IMR-90 (cell line): Measurements from ENCODE around the gene DMXL2. TPM values are rescaled to one million over a fixed set of nuclear protein-coding genes. Genes with fewer than 3 reads are reported as not detected.

Experiments
- ATAC-seq: fragments of 200-7000 bp; cut with Tn5 transposase; 2 replicates; pipeline ENCODE4 v1.9.1; 2020; ENCODE audit warnings: low read depth, mild to moderate bottlenecking, moderate library complexity
- BruUV-seq: library from RNA; stranded (reverse); fragments of 400-500 nt; replicated peaks from 2 replicates; lab custom pipeline; 2021; lab: Mats Ljungman, UMichigan
- CTCF ChIA-PET: fragments of 300-600 bp; formaldehyde crosslinking; extraction: SDS; loops from one replicate; lab custom pipeline; 2021; ENCODE audit warnings: antibody characterized with exemption; lab: Yijun Ruan, JAX
- POLR2A ChIA-PET: fragments of 300-600 bp; sonication (Branson Sonifier 250); formaldehyde crosslinking; loops from one replicate; lab custom pipeline; 2022; ENCODE audit warnings: antibody characterized with exemption; ENCODE audit not compliant: unreplicated experiment; lab: Charles Lee
- DNase-seq: peaks from one replicate; pipeline ENCODE4 v3.0.0; 2013
- H2AFZ ChIP-seq: replicated peaks from 2 replicates; pipeline ENCODE3; 2013; ENCODE audit warnings: low read length, mild to moderate bottlenecking; ENCODE audit not compliant: poor library complexity
- H2AK5ac ChIP-seq: 2 replicates; pipeline ENCODE4 v1.6.1; 2013; ENCODE audit warnings: low read depth, low read length, inconsistent platforms
- H2AK9ac ChIP-seq: replicated peaks from 2 replicates; pipeline ENCODE3; 2013; ENCODE audit warnings: mild to moderate bottlenecking, low read depth, low read length, moderate library complexity; ENCODE audit not compliant: poor library complexity
- H2BK120ac ChIP-seq: 2 replicates; pipeline ENCODE4 v1.6.1; 2013; ENCODE audit warnings: low read depth, low read length, inconsistent platforms
- H2BK15ac ChIP-seq: 3 replicates; pipeline ENCODE4 v1.6.1; 2013; ENCODE audit warnings: low read depth, low read length, inconsistent platforms
- H2BK20ac ChIP-seq: 2 replicates; pipeline ENCODE4 v1.6.1; 2013; ENCODE audit warnings: low read depth, mild to moderate bottlenecking, inconsistent platforms, low read length, moderate library complexity
- H2BK5ac ChIP-seq: 2 replicates; pipeline ENCODE4 v1.6.1; 2013; ENCODE audit warnings: mild to moderate bottlenecking, low read depth, low read length, inconsistent platforms; ENCODE audit not compliant: poor library complexity, severe bottlenecking
- H3K14ac ChIP-seq: replicated peaks from 2 replicates; pipeline ENCODE4 v1.6.1; 2013; ENCODE audit warnings: low read depth, low read length, inconsistent platforms
- H3K18ac ChIP-seq: 2 replicates; pipeline ENCODE4 v1.6.1; 2013; ENCODE audit warnings: low read depth, low read length, control low read depth
- H3K23ac ChIP-seq: 2 replicates; pipeline ENCODE4 v1.6.1; 2013; ENCODE audit warnings: low read depth, low read length, inconsistent platforms
- H3K27ac ChIP-seq: 2 replicates; pipeline ENCODE4 v1.5.1; 2013; ENCODE audit warnings: mild to moderate bottlenecking, control low read depth, low read length; ENCODE audit not compliant: insufficient read depth
- H3K27me3 ChIP-seq: 2 replicates; pipeline ENCODE4 v1.6.1; 2013; ENCODE audit warnings: low read length; ENCODE audit not compliant: control insufficient read depth, insufficient read depth
- H3K36me3 ChIP-seq: 2 replicates; pipeline ENCODE4 v1.6.1; 2013; ENCODE audit warnings: low read length, mixed read lengths; ENCODE audit not compliant: control insufficient read depth, insufficient read depth
- H3K4ac ChIP-seq: 2 replicates; pipeline ENCODE4 v1.6.1; 2013; ENCODE audit warnings: low read depth, low read length, inconsistent platforms
- H3K4me1 ChIP-seq: 2 replicates; pipeline ENCODE4 v1.6.1; 2013; ENCODE audit warnings: low read length, mixed read lengths; ENCODE audit not compliant: control insufficient read depth, insufficient read depth
- H3K4me2 ChIP-seq: 2 replicates; pipeline ENCODE4 v1.6.1; 2013; ENCODE audit warnings: low read depth, mild to moderate bottlenecking, control low read depth, low read length, moderate library complexity
- H3K4me3 ChIP-seq: 2 replicates; pipeline ENCODE4 v1.5.1; 2013; ENCODE audit warnings: low read depth, mild to moderate bottlenecking, control low read depth, low read length, moderate library complexity; ENCODE audit not compliant: insufficient read depth
- H3K56ac ChIP-seq: 2 replicates; pipeline ENCODE4 v1.6.1; 2013; ENCODE audit warnings: low read length, inconsistent platforms; ENCODE audit not compliant: insufficient read depth; ENCODE audit errors: extremely low read depth
- H3K79me1 ChIP-seq, 2 experiments: 2 replicates each; pipeline ENCODE4 v1.6.1; 2013; ENCODE audit warnings: low read length in 2 of 2, inconsistent platforms in 1 of 2, low read depth in 1 of 2
- H3K9ac ChIP-seq: 2 replicates; pipeline ENCODE4 v1.6.1; 2013; ENCODE audit warnings: low read depth, low read length, control low read depth
- H3K9me1 ChIP-seq: 2 replicates; pipeline ENCODE4 v1.6.1; 2013; ENCODE audit warnings: low read length, inconsistent platforms; ENCODE audit not compliant: insufficient read depth
- H3K9me3 ChIP-seq: 2 replicates; pipeline ENCODE4 v1.6.1; 2013; ENCODE audit warnings: low read length; ENCODE audit not compliant: control insufficient read depth, insufficient read depth
- H4K20me1 ChIP-seq: 2 replicates; pipeline ENCODE4 v1.6.1; 2013; ENCODE audit warnings: low read length, inconsistent platforms; ENCODE audit not compliant: insufficient read depth
- H4K5ac ChIP-seq: 2 replicates; pipeline ENCODE4 v1.6.1; 2013; ENCODE audit warnings: mild to moderate bottlenecking, low read depth, low read length, control low read depth
- H4K8ac ChIP-seq, 2 experiments: 2 replicates each; pipeline ENCODE4 v1.6.1; 2013; ENCODE audit warnings: low read depth in 2 of 2, low read length in 2 of 2, control low read depth in 1 of 2, inconsistent platforms in 1 of 2
- H4K91ac ChIP-seq: 2 replicates; pipeline ENCODE4 v1.6.1; 2013; ENCODE audit warnings: low read depth, low read length, inconsistent platforms; ENCODE audit not compliant: insufficient read depth
- CEBPB ChIP-seq: IDR thresholded peaks from 2 replicates; pipeline ENCODE4 v1.6.1; 2012; ENCODE audit warnings: low read depth, low read length, improper control_type of control experiment
- CHD1 ChIP-seq: IDR thresholded peaks from 2 replicates; pipeline ENCODE4 v1.6.1; 2012; ENCODE audit warnings: low read depth, low read length, improper control_type of control experiment
- CTCF ChIP-seq: conservative IDR thresholded peaks from 2 replicates; pipeline ENCODE4 v1.5.1; 2012; ENCODE audit warnings: mild to moderate bottlenecking, low read depth, low read length, improper control_type of control experiment
- ELK1 ChIP-seq: fragments of 150-350 bp; IDR thresholded peaks from 2 replicates; pipeline ENCODE4 v1.6.1; 2016; ENCODE audit warnings: low read depth, mild to moderate bottlenecking, low read length, moderate library complexity, borderline replicate concordance
- FOS ChIP-seq: fragments of 150-350 bp; IDR thresholded peaks from 2 replicates; pipeline ENCODE4 v1.6.1; 2016; ENCODE audit warnings: low read depth, low read length
- MAFK ChIP-seq: IDR thresholded peaks from 2 replicates; pipeline ENCODE4 v1.6.1; 2012; ENCODE audit warnings: low read depth, low read length, improper control_type of control experiment
- MAZ ChIP-seq: IDR thresholded peaks from 2 replicates; pipeline ENCODE4 v1.6.1; 2012; ENCODE audit warnings: low read depth, mild to moderate bottlenecking, low read length, improper control_type of control experiment, moderate library complexity, borderline replicate concordance
- MXI1 ChIP-seq: IDR thresholded peaks from 2 replicates; pipeline ENCODE4 v1.6.1; 2012; ENCODE audit warnings: low read depth, mild to moderate bottlenecking, low read length, moderate library complexity, borderline replicate concordance
- NFE2L2 ChIP-seq: fragments of 150-350 bp; IDR thresholded peaks from 2 replicates; pipeline ENCODE4 v1.6.1; 2016; ENCODE audit warnings: low read depth, mild to moderate bottlenecking, low read length
- POLR2A ChIP-seq: IDR thresholded peaks from 2 replicates; pipeline ENCODE4 v1.6.1; 2012; ENCODE audit warnings: mild to moderate bottlenecking, low read depth, low read length
- RAD21 ChIP-seq: IDR thresholded peaks from 2 replicates; pipeline ENCODE4 v1.6.1; 2012; ENCODE audit warnings: low read length, improper control_type of control experiment
- SMC3 ChIP-seq: fragments of 150-350 bp; IDR thresholded peaks from 2 replicates; pipeline ENCODE4 v1.6.1; 2016; ENCODE audit warnings: low read depth, mild to moderate bottlenecking, antibody characterized with exemption, low read length, moderate library complexity
- USF2 ChIP-seq: fragments of 150-350 bp; IDR thresholded peaks from 2 replicates; pipeline ENCODE4 v1.6.1; 2017; ENCODE audit warnings: mild to moderate bottlenecking, antibody characterized with exemption, low read length, low read depth
- WGBS, 2 experiments: methylation state at CpG; one replicate each; pipeline versions ENCODE4 v1.1.5 to v1.1.7; 2013; ENCODE audit warnings: missing lambda C conversion rate in 2 of 2; ENCODE audit not compliant: insufficient read length in 1 of 2; ENCODE audit errors: extremely low coverage in 2 of 2; 5-methylcytosine and 5-hydroxymethylcytosine counted together
- dilution Hi-C: fragments of 300-500 bp; cut with HindIII; formaldehyde crosslinking; loops from one replicate; pipeline ENCODE4 v1.14.3; 2018; ENCODE audit warnings: low sequenced_read_pairs; ENCODE audit not compliant: unreplicated experiment
- in situ Hi-C: fragments of 300-500 bp; cut with MboI; formaldehyde crosslinking; loops from 3 replicates; pipeline ENCODE4 v1.14.3; 2019; ENCODE audit warnings: low sequenced_read_pairs, inconsistent platforms, mixed read lengths
- intact Hi-C: fragments of 100-400 bp; cut with micrococcal nuclease; formaldehyde crosslinking; loops from 2 replicates; pipeline ENCODE4 v1.10.0; 2022
- polyA plus RNA-seq, 3 experiments: library from polyadenylated mRNA; depleted of rRNA; stranded (reverse); fragments of >200 nt; gene quantifications; 2 replicates each; pipeline ENCODE4 v1.2.3, GENCODE V29; 2012; ENCODE audit warnings: low replicate concordance in 1 of 3
- total RNA-seq: library from RNA; depleted of rRNA; stranded (reverse); fragments of >200 nt; gene quantifications from 2 replicates; pipeline ENCODE4 v1.2.3, GENCODE V29; 2012

DMXL2 gene
- total and polyA plus RNA-seq, 2 of the 4 experiments (the other 2 are of a cell fraction), result 9.7 to 21.9 TPM

- Histone ChIP-seq H3K4me2 (no peak overlapping the region), H3K4me3 (no peak overlapping the region), H3K14ac (no peak overlapping the region), H3K27ac (no peak overlapping the region), H3K56ac (no peak overlapping the region), H3K9me1 (no peaks in the 10 kb centered on the region; the same call in 1 of the 2 replicates), H4K5ac (no peak overlapping the region), H4K8ac (no peak overlapping the region), H2BK20ac (no peak overlapping the region), H2BK120ac (no peak overlapping the region), H3K9ac (no peak overlapping the region), H4K91ac (no peak overlapping the region), H3K9me3 (no peaks in the 10 kb centered on the region), H4K20me1 (no peaks in the 10 kb centered on the region), H3K4me1 (no peaks in the 10 kb centered on the region), H3K79me1 (no peaks in the 10 kb centered on the region), H2AK9ac (no peak overlapping the region), H3K36me3 (no peaks in the 10 kb centered on the region), H2AK5ac (no peak overlapping the region), H2BK15ac (no peak overlapping the region), H3K23ac (no peak overlapping the region), H2BK5ac (no peak overlapping the region), H3K27me3 (peaks cover 53% of the 10 kb centered on the region), H3K18ac (no peak overlapping the region), H2AFZ (no peak overlapping the region), H3K4ac (no peak overlapping the region)
- intact Hi-C loops, result no loop called here
- BruUV-seq, result no TSS peak
- WGBS, 2 experiments, result no CpG with 5 or more reads among the region's 7 CpGs
- in situ Hi-C loops, result no loop called here
- ChIA-PET CTCF (interaction anchor here (1.0 to 3.1 kb wide), 6 partner anchors 10 to 268 kb away, joined by 3 to 12 read pairs (median 4); no protein-coding TSS in a partner anchor), POLR2A (no interaction called here)
- DNase-seq (no peak), ATAC-seq (no peak)
- TF ChIP-seq POLR2A (no peak), ELK1 (no peak), MXI1 (no peak), MAFK (no peak), CEBPB (no peak), RAD21 (no peak), MAZ (no peak), CTCF (no peak), USF2 (no peak), CHD1 (no peak), NFE2L2 (no peak), SMC3 (no peak), FOS (no peak)
- dilution Hi-C loops, result no loop called here
Observed at GRCh38 chr15:51401051-51401780, 221.4 kb downstream of the DMXL2 start.
